GM19023 (cell line): ENCODE measurements around the gene NRP2.

Experiments
- ATAC-seq: cut with Tn5 transposase; IDR thresholded peaks from one replicate; pipeline ENCODE4 v1.9.1; 2021; ENCODE audit warnings: mild to moderate bottlenecking, moderate library complexity; ENCODE audit not compliant: unreplicated experiment

Gene NRP2

DNA sequence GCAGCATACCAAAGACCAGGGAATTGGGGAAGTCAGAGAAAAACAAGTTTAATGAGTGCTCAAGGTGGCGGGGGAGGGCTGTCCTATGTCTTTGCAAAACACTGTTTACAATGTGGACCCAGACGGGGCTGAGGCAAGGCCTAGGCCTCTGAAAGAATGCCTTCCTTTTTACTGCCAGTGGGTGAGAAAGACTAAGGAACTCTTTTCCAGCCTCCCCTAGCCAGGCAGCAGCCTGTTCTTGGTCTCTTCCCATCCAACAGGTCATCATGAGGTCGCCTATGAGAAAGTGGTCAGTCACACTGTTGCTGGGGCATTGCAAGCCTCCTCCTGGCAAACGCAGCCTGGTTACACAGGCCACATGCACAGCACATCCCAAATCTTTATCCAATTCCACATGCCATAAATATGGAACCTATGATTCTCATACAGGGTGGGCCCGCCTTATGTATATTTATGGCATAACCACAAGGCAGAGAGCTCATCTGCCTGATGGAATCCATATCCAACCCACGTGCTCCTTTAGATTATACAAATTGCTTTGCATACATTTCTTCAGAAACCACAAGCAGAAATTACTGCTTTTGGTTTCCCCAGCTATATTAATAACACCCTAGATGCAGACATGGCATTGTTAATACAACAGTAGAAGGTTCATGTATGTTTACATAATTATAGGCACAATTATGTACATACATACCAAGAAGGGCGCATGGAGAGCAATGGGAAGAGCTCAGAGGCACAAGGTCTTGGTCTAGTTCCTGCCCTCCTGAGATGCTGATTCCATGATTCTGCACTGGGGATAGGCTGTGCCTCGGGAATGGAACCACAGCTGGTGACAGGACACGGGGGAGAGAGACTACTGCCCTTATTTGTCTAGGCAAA, 48.6 kb downstream of the NRP2 start:
- peak; percentile 16 for ATAC-seq

DNA sequence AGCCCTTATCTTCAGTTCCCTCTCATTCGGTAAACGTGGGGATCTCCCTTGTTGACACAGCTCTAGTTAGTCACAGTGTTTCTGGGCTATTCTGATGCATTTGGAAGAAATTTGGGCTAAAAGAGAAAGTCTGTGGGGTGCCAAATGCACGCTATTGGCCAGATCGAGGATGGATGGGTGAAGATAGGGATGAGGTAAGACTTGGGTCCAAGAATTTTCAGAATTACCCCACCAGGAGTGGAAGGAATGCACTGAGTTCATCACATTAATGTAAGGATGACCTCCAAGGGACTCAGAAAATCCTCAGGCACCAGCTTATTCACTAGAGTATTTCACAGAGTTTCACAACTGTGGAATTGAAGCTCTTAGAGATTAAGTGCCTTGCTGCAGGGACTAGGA, 49.3 kb downstream of the NRP2 start:
- ATAC-seq: peak; percentile 75

DNA sequence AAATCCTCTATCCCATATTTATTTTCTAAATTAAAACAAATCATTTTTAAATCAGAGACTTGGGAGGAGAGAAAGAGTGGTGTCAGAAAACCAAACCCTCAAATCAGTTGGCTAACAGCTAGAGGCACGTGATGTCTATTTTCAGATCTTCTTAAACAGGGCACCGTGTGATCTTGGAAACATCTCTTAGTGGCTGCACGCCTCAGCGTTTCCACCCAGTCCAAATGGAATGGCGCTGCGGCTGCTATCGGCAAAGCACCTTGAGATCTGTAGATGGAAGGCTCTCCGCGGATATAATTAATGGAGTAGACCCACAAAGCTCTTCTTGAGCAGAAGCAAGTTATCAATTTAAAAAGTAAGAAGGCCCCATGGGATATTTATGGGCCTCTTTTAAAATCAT, 50.0 kb downstream of the NRP2 start:
- ATAC-seq: no peak

DNA sequence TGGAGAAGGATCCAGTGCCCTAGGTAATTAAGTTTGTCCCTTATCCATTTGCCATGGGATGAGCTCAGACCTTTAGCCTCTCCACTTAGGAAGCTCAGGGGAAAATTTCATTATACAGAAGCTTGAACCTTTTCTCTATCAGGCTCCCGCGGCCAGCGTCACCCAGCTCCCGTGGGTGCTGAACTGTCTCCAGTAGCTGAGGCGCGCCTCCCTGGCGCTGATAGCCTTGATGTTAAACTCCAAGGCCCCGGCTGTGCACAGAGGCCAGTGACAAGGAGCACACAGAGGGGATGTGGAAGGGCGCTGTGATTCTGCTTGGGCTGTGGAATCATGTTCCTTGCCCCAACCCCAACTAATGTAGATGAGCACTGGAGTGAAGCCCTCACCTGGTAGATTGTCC, 50.8 kb downstream of the NRP2 start:
- ATAC-seq: no peak

DNA sequence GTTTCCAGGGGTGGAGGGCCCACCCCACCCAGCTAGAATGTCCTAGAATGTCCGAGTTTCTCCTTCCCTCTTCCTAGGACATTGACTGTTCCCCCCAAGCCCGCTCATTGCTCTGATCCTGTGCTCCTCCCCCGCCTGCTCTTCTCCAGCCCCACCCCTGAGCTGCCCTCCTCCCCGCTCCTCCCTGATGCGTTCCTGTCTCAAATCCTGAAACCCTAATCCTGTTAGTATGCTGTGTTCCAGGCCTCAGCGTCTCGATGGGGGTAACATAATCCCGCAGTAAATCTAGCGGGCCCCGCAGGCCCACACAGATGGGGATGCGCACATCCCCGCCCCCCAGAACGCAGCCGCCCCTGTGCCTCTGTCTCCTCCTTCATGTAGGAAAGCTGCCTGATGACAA, 51.3 kb downstream of the NRP2 start:
- ATAC-seq: no peak

DNA sequence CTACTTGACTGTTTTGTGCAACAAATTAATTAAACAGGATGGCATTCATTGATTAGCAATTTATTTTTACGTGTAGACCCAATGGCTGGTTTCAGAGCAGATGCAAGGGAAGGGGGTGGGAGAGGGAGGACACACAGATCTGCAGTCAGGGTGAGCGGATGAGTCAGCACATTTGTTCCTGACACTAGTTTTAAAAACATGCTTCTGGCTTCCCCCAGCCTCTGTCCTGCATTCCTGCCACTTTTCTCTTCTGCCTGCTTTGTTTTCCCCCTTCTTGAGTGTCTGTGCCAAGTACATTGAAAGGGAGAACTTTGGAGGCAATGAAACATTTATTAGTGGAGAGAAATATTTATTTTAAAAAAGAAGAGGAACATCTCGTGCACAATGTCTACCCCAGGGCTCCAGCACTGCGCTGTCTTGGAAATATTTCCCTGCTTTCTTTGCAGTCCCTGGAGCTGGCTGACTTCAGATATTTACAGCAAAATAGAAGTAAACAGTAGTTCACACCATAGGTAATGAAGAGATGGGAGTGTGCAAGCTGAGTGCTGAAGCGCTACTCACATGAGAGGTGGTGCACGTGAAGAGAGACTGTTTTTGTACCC, 52.2 kb downstream of the NRP2 start:
- ATAC-seq: no peak

DNA sequence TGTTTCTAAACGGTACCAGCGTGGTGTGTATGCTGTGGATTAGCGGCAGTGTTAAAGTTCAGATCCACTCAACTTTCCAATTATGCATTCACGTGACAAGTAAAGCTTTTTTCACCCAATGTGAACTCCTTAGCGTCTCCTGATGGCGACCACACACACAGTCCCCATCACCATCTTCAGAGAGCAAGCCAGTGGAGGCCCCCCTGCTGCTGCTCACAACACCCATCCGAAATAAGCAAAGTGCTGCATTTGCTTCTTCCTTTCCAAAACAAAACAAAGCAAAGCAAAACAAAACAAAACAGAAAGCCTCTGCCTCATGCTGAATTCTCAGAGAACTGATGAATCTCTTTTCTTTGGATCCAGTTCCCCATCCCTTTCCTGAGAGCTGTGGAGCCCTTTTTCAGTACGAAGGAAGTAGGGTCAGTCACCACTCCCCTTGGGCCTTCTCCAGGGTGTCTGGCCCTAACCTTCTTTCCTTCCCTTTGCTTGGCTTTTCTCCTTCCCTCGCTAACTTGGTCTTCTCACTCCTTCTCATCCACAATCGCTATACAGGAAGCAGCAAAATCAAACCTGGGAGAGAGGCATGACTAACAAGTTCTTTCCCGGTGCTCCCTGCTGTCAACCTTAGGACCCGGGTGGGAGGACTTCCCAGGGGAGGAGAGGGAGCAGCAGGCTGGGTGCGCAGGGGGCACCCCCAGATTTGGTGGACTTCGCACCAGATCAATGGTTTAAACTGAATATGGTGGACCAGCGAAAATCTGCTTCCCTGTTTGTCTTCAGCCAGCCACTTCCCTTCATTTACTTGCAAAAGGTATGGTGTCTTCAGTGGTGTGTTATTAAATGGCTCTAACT, 56.0 kb downstream of the NRP2 start:
- no peak for ATAC-seq

DNA sequence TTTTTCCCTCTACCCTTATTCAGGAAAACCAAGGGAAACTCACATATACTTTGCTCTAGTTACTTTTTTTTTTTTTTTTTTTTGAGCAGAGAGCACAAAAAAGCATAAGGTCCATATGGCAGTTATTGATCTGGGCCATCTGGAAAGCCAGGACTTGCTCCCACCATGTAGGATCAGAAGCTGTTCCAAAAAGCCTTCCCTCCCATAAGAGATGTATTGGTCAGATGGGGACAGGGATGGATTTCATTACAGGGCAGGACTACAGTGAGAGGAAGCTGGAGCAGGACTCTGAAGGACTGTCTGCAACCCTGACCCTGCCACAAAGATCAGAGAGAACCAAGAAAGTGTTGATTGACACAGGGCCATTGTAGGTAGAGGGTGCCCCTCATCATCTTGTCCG, 57.3 kb downstream of the NRP2 start:
- ATAC-seq: no peak

DNA sequence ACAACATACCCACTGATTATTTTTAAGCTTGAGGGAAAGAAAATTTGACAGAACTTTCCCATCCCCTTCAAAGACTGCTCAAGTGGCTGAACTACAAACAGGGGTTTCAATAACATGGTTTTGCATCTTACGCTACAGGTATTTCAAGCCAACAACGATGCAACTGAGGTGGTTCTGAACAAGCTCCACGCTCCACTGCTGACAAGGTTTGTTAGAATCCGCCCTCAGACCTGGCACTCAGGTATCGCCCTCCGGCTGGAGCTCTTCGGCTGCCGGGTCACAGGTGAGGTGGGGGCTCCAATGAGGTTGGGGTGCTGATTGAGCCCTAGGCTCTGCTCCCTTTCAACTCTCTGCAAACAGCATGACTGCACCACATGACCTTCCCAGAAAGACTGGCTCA, 58.1 kb downstream of the NRP2 start:
- ATAC-seq: no peak

DNA sequence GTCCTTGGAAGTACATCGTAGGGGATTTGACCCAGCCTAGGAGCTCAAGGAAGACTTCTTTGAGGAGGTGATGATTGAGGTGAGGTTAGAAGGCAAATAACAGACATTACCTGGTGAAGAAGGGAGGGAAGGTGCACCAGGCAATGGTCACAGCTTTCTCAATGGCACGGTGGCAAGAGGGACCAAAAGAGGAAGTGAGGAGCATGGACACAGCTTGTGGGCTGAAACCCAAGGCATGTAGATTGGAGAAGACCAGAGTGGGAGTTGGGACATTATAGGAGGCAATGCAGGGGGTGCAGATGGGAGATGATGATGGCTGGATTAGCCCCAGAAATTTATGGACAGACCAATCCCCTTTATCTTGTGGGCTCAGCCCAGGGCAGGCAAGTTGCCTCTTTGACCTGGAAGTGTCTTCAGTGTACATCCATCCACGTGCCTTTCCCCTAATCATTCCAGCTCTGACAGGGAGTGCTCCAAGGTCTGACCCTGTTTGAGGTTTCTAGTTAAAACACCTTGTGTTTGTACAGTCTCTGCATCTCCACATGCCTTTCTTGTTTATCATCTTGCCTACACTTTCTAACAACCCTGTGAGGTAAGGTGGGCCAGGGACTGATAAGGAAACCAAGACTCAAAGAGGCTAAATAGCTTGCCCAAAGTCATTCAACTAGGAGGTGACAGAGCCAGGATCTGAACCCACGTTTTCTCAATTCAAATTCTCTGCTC, 59.1 kb downstream of the NRP2 start:
- ATAC-seq: no peak

DNA sequence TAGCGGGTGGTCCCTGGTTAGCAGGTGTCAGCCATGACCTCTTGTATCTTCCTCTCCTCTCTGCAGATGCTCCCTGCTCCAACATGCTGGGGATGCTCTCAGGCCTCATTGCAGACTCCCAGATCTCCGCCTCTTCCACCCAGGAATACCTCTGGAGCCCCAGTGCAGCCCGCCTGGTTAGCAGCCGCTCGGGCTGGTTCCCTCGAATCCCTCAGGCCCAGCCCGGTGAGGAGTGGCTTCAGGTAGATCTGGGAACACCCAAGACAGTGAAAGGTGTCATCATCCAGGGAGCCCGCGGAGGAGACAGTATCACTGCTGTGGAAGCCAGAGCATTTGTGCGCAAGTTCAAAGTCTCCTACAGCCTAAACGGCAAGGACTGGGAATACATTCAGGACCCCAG, 60.8 kb downstream of the NRP2 start:
- no peak for ATAC-seq

DNA sequence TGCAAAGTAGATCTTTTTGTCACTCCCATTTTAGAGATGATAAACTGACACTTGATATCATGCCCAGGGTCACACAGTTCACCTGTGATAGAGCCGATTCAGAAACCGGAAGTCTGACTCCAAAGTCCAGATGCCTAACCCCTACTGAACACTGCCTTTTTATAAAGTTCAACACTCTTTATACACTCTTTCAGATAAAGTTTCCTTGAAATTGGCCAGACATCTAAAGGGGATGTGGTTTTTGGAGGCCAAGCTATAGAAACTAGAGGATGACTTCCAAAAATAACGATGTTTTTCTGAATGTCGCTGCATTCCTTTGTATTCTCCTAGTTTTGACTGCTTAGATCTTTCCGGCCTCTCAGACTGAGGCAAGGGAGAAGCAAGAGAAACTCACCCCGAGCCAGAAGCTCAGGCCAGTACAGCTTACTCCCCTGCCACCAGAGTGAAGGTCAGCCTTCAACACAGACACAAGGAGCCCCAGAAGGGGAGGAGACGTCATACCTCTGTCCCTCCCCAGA, 61.8 kb downstream of the NRP2 start:
- ATAC-seq: no peak

DNA sequence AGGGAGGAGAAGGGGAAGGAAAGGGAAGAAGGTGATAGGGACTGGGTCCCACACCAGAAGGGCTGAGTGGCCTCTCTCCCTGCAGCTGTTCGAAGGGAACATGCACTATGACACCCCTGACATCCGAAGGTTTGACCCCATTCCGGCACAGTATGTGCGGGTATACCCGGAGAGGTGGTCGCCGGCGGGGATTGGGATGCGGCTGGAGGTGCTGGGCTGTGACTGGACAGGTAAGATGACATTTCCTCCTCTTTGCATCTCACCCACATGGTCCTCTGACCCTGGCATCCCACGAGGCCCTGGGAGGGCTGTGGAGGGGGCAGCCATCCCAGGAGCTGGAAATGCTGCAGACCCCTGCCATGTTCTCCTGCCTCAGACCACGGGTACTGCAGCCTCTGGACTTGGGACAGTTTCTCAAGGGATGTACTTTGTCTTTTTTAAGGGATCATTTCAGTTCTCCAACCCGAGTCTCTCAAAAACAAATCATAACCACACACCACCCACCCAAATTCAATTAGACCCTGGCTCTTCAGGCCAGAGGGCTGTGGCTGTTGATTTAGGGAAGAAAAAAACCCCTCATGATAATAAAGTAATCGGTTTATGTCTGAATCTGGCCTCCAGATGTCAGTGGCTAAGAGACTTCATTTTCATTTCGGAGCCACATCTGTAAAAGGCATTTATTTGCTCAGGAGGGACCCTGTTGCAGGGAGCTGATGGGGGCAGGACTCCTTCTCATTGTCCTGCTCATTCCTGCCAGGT, 63.5 kb downstream of the NRP2 start:
- ATAC-seq: no peak

DNA sequence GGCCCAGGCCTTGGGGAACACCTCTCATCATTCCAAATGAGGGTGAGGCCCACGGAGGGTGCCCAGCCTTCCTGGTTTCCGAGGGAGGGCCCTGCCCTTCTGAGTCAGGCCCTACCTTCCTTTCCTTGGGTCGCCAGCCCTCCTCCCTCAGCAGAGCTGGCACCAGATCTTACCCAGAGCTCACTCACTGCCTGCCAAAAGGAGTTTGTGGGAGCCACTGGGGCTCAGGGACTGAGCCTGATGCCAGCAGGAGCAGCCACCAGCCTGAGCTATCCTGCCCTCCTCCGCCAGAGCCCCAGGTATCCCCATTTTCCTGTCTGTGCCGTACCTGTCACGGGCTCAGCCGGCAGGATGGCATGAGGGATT, 64.1 kb downstream of the NRP2 start:
- ATAC-seq: no peak

DNA sequence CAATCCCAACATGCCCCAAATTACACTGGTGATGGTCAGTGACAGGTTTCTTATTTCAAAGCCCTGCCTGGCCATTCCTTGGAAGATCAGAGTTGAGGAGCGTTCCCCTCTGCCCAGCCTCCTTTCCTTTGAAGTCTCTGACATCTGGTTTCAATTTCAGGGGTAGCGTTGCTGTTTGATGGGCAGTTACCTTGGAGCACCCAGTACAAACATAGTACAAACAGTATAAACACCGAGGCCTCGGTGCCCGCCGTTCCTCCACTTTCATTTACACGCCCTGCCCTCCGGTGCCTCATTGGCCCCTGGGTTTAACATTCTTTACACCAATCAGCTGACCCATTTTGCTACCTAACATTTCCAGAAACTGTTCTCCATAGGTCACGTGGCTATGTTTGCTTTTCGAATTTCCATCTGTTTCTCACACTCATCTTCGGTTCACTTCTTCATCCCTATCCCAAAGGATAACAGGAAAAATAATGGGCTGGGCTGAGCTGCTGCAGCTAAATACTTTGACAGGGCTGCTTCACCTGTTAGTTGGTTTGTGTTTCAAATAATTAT, 65.6 kb downstream of the NRP2 start:
- no peak for ATAC-seq

DNA sequence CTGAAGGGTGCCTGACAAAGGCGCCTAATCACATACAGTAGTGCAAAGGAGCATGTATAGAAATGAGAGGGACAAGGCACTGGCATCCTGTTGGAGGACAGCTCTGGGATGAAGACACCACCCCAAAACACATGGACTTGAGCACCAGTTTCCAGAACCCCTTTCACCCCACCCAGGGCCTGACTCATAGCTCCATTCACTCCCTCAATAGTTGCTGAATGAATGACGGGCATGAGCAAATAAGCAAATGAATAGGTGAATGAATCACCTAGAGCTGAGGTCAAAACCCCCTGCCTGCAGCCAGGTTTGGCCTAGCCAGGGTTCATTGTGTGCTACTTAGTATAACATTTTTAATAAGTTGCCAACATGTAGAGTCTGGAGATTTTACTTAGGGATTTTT, 66.3 kb downstream of the NRP2 start:
- ATAC-seq: no peak

DNA sequence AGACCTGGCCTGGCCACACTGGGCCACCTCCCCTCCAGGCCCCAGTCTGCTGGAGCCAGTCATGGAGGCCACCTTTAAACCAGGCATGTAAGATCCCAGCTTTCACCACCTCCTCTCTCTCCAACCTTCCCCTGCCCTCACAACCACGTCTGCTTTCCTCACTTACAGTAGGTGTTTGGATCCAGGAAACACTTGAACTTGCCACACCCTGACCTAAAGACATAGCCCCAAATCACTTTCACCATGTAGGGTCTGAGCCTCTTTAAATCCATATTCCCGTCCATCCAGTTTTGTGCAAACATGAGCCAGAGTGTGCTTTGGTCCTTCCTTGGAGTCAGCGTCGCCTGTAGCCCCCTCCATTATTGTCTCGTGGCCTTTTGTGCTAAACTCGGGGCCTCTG, 66.8 kb downstream of the NRP2 start:
- ATAC-seq: no peak

DNA sequence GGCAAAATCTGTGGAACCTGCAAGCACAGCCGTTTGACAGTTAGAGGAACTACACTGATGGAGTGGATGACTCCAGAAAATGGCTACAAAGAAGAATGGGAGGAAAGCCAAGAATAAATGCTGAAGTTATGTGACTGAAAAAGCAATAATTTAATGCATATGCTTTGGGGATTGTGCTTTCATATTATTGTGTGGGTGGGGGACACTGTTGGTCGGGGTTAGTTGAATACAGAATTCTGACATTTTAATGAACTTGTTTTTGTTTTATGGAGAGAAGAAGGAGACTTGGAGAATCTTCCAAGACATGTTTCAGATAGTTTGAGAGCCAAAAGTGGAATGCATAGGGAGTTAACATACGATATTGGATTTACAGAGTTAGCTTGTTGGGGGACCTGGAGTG, 68.5 kb downstream of the NRP2 start:
- ATAC-seq: no peak

DNA sequence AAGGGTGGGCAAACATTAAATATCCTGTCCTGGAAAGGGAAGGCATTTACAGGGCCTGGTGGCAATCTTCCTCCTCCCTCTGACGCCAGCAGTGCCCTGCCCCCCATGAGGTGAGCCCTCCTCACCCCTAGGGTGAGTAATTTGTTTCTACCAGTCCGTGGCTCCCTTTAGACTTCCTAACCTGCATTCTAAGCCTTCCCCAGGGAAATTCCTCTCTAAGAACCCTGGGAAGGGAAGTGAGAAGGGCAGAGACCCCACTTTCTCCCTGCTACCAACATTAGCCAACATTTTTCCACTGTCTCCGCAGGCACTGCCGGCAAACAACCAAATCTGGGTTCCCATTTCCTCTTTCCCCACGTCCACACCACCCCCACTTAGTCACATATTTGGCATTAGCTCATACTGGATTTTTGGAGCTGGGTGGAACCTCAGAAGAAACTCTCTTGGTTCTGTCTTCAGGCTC, 69.3 kb downstream of the NRP2 start:
- ATAC-seq: no peak

DNA sequence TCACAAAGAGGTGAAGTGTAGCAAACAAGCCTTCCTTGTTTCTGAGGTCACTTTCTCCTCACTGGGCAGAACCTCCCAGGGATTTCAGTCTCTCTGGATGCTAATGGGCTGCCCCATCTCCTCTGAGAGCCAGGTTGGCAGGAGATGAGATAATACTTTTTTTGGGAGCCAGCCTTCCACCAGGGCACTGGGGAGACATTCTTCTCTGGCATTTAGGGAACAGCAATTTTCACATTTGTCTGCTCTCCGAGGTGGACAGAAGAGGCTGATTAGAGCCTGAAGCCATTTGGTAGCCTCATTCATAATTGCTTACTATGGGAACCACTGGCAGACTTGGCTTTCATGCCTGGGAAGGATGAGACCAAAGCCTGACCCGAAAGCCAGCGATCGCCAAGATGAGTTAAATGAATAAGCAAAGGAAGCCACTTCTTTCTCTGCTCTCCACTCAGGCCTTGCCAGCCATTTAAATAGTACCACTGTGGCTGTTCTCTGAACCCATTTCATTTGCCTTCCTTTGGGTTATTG, 70.1 kb downstream of the NRP2 start:
- ATAC-seq: no peak
